Stimulated activated CD4-positive, alpha-beta T cell treated with anti-CD3 and anti-CD28 coated beads, Interleukin-12 subunit alpha, Interleukin-12 subunit beta, amount 100 ng/mL, for 4 hours (primary cell): ENCODE results near the gene ZBTB8OS.
"Not testable (repeated sequence)": the region's sequence is repeated elsewhere in the genome, so short reads cannot be mapped to it uniquely, and the experiment has no call there.

Experiments used
- DNase-seq: peaks from one replicate; pipeline ENCODE4 v3.0.0-alpha.2; 2020

Gene ZBTB8OS

GRCh38 chr1:32650248-32650751 lies at the start of gene ZBTB8OS:
TSS of gene ZBTB8OS (minus strand) at chr1:32650550. CDS start at chr1:32650529, 21 bp downstream.
- peak; percentile 77 for DNase-seq

- DNase-seq = not testable (repeated sequence)
Measured at GRCh38 chr1:32696996-32697395, 46.6 kb upstream of the ZBTB8OS start.

- DNase-seq = no peak
Measured at GRCh38 chr1:32696041-32696440, 45.7 kb upstream of the ZBTB8OS start.

- no peak for DNase-seq
Measured at GRCh38 chr1:32695098-32695904, 45.0 kb upstream of the ZBTB8OS start.

GRCh38 chr1:32693455-32694174 lies 43.3 kb upstream of the ZBTB8OS start:
- DNase-seq = no peak

GRCh38 chr1:32686387-32686786 lies 36.0 kb upstream of the ZBTB8OS start:
- DNase-seq = no peak

- no peak for DNase-seq
Measured at GRCh38 chr1:32685498-32685897, 35.1 kb upstream of the ZBTB8OS start.

GRCh38 chr1:32684167-32684811 lies 33.9 kb upstream of the ZBTB8OS start:
- no peak for DNase-seq

- DNase-seq = no peak
Measured at GRCh38 chr1:32683397-32683796, 33.0 kb upstream of the ZBTB8OS start.

- no peak for DNase-seq
Measured at GRCh38 chr1:32681999-32682398, 31.6 kb upstream of the ZBTB8OS start.

- DNase-seq = no peak
Measured at GRCh38 chr1:32681509-32681908, 31.2 kb upstream of the ZBTB8OS start.

- DNase-seq = no peak
Measured at GRCh38 chr1:32680642-32681041, 30.3 kb upstream of the ZBTB8OS start.

- not testable (repeated sequence) for DNase-seq
Measured at GRCh38 chr1:32679993-32680392, 29.6 kb upstream of the ZBTB8OS start.

- DNase-seq = no peak
Measured at GRCh38 chr1:32676945-32677344, 26.6 kb upstream of the ZBTB8OS start.

GRCh38 chr1:32668716-32669115 lies 18.4 kb upstream of the ZBTB8OS start:
- not testable (repeated sequence) for DNase-seq

- DNase-seq = no peak
Measured at GRCh38 chr1:32666901-32667566, 16.7 kb upstream of the ZBTB8OS start.

GRCh38 chr1:32665915-32666314 lies 15.6 kb upstream of the ZBTB8OS start:
- no peak for DNase-seq

- DNase-seq = no peak
Measured at GRCh38 chr1:32659581-32659980, 9.2 kb upstream of the ZBTB8OS start.

- DNase-seq = no peak
Measured at GRCh38 chr1:32652244-32652962, 2.1 kb upstream of the ZBTB8OS start.

- no peak for DNase-seq
Measured at GRCh38 chr1:32651461-32652073, 1.2 kb upstream of the ZBTB8OS start.

- peak; percentile 99 for DNase-seq
Measured at GRCh38 chr1:32650752-32651460, 556 bp upstream of the ZBTB8OS start, which contains the start of gene RBBP4. TSS of gene RBBP4 (plus strand) at chr1:32651208. CDS start at chr1:32651307, 99 bp downstream.
